Measurements from ENCODE around the gene MCCD1.

Gene MCCD1

GRCh38 chr6:31525932-31526591, 2.7 kb upstream of the MCCD1 start:
- no peak for DNase-seq (ENCODE audit: low read depth in 1 of 2, low spot score in 1 of 2)
- in situ Hi-C loops (cut with HindIII; ENCODE audit: low pct_unique_long_range_greater_than_20kb, low sequenced_read_pairs), result no loop called here

GRCh38 chr6:31528307-31528777, 420 bp upstream of the MCCD1 start:
- no peak for DNase-seq (ENCODE audit: low read depth in 1 of 2, low spot score in 1 of 2)
- TF ChIP-seq JUND (IDR thresholded peaks at IDR 0.05; ENCODE audit: low read depth), result no peak
- in situ Hi-C loops (cut with HindIII; ENCODE audit: low pct_unique_long_range_greater_than_20kb, low sequenced_read_pairs), result no loop called here

More at GRCh38 chr6:31525932-31526591, 2.7 kb upstream of the MCCD1 start:
- no peak for TF ChIP-seq JUND (IDR thresholded peaks at IDR 0.05; ENCODE audit: low read depth)

DNA sequence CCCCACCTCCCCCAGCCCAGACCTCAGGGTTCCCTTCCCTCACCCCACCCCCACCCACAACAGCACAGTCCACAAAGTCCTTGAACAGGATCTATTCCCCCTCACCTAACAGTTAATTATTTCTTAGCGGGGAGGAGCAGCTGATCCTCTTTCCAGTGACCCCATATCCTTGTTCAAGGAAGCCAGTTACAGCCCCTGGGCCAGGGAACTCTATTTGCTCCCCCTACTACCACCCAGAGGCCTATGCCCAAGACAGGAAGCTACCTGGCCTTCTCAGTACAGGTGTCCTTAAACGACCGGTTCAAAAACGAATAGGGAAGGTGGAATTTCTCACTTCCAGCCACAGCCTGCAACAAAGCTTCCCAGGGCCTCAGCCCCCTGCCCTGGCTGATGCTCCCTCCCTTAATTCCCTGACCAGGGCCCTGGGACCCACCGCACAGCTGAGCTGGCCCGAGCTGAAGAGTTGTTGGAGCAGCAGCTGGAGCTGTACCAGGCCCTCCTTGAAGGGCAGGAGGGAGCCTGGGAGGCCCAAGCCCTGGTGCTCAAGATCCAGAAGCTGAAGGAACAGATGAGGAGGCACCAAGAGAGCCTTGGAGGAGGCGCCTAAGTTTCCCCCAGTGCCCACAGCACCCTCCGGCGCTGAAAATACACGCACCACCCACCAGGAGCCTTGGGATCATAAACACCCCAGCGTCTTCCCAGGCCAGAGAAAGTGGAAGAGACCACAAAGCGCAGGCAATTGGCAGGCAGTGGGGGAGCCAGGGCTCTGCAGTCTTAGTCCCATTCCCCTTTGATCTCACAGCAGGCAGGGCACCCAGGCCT, 778 bp downstream of the MCCD1 start:
- in situ Hi-C loops (cut with HindIII; ENCODE audit: low pct_unique_long_range_greater_than_20kb, low sequenced_read_pairs), result no loop called here
- no peak for DNase-seq (ENCODE audit: low read depth in 1 of 2, low spot score in 1 of 2)
- TF ChIP-seq JUND (IDR thresholded peaks at IDR 0.05; ENCODE audit: low read depth), result no peak

DNA sequence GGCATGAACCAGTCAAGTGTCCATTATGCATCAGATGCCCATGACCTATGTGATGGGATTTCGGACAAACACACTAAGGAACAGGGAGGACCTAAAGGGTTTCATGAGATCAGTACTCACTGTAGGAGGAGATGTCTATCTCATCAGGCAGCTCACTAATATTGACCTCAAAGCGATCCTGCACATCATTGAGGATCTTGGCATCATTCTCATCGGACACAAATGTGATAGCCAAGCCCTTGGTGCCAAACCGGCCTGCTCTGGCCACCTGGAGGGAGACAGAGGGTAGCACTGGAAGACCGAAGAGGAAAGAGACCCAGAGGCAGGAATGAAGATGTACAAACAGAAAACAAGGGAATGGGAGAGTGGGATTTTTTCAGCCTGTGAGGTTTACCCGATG, 1.9 kb downstream of the MCCD1 start:
- in situ Hi-C loops (cut with HindIII; ENCODE audit: low pct_unique_long_range_greater_than_20kb, low sequenced_read_pairs), result no loop called here
- no peak for TF ChIP-seq JUND (IDR thresholded peaks at IDR 0.05; ENCODE audit: low read depth)
- no peak for DNase-seq (ENCODE audit: low read depth in 1 of 2, low spot score in 1 of 2)

DNA sequence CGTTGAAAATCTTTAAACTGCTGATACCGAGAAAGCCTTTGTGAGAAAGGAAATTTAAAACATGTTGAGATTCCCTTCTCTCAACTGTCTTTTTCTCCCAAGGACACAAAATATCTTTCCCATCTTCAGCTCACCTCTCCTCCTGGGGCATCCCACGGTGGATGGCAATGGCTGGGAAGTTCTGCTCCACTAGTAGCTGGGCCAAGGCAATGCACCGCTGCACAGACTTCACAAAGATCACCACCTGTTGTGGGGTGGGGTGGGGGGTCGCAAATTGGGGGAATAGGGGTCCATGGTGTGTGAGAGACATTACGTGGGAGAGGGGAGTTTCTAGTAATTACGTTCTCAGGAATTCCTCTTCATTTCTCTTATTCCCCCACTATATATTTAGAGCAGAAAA, 2.4 kb downstream of the MCCD1 start:
- in situ Hi-C loops (cut with HindIII; ENCODE audit: low pct_unique_long_range_greater_than_20kb, low sequenced_read_pairs), result no loop called here
- no peak for DNase-seq (ENCODE audit: low read depth in 1 of 2, low spot score in 1 of 2)
- no peak for TF ChIP-seq JUND (IDR thresholded peaks at IDR 0.05; ENCODE audit: low read depth)

DNA sequence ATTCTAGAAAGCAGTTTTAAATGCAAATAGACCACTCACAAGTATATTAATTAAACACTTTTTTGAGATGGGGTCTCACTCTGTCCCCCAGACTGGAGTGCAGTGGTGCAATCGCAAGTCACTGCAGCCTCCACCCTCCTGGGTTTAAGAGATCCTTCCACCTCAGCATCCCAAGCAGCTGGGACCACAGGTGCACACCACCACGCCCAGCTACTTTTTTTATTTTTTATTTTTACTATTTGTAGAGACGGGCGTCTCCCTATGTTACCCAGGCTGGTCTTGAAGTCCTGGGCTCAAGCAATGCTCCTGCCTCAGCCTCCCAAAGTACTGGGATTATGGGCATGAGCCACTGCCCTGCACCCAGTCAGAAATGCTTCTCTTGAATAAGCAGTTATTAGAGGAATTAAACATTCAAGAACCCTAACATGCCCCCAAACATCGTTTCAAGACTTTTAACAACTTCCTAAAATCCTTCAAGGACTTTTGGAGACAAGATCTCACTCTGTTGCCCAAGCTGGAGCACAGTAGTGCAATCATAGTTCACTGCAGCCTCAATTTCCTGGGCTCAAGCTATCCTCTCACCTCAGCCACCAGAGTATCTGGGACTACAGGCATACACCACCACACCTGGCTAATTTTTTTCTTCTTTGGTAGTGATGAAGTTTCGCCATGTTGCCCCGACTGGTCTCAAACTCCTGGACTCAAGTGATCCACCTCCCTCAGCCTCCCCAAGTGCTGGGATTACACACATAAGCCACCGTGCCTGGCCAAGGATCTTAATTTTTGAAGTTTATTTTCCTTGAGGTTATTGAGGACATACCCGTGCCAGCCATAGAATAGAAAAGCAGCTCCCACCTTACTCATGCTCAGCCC, 3.2 kb downstream of the MCCD1 start:
- in situ Hi-C loops (cut with HindIII; ENCODE audit: low pct_unique_long_range_greater_than_20kb, low sequenced_read_pairs), result no loop called here
- no peak for TF ChIP-seq JUND (IDR thresholded peaks at IDR 0.05; ENCODE audit: low read depth)
- no peak for DNase-seq (ENCODE audit: low read depth in 1 of 2, low spot score in 1 of 2)

GRCh38 chr6:31532644-31533454, 4.1 kb downstream of the MCCD1 start:
- TF ChIP-seq JUND (IDR thresholded peaks at IDR 0.05; ENCODE audit: low read depth), result no peak
- in situ Hi-C loops (cut with HindIII; ENCODE audit: low pct_unique_long_range_greater_than_20kb, low sequenced_read_pairs), result no loop called here
- no peak for DNase-seq (ENCODE audit: low read depth in 1 of 2, low spot score in 1 of 2)

DNA sequence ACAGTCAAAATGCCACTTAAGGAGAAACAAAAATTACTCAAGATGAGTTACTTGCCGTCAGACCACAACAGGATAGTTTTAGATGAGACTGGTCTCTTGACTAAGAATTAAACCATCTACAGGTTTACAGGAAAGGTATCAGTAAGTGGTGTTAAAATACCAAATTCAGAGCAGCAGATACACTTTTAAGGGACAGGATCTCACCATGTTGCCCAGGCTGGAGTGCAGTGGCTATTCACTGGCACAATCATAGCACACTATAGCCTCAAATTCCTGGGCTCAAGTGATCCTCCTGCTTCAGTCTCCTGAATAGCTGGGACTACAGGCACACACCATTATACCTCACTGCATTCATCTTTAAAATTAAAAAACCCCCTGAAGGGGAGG, 4.7 kb downstream of the MCCD1 start:
- in situ Hi-C loops (cut with HindIII; ENCODE audit: low pct_unique_long_range_greater_than_20kb, low sequenced_read_pairs), result no loop called here
- TF ChIP-seq JUND (IDR thresholded peaks at IDR 0.05; ENCODE audit: low read depth), result no peak
- no peak for DNase-seq (ENCODE audit: low read depth in 1 of 2, low spot score in 1 of 2)

DNA sequence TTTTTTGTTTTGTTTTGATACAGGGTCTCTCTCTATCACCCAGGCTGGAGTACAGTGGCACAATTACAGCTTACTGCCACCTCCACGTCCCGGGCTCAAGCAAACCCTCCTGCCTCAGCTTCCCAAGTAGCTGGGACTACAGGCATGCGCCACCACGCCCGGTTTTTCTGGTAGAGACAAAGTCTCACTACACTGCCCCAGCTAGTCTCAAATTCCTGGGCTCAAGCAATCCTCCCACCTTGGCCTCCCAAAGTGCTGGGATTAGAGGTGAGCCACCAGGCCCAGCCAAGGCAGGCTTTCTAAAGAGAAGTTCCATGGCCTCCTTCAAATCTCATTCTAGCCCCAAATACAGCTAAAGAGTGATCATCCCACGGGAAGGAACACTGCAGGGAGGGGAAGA, 5.2 kb downstream of the MCCD1 start:
- DNase-seq (ENCODE audit: low read depth in 1 of 2, low spot score in 1 of 2), result no peak
- in situ Hi-C loops (cut with HindIII; ENCODE audit: low pct_unique_long_range_greater_than_20kb, low sequenced_read_pairs), result no loop called here
- TF ChIP-seq JUND (IDR thresholded peaks at IDR 0.05; ENCODE audit: low read depth), result no peak

- in situ Hi-C loops (cut with HindIII; ENCODE audit: low pct_unique_long_range_greater_than_20kb, low sequenced_read_pairs), result no loop called here
- no peak for TF ChIP-seq JUND (IDR thresholded peaks at IDR 0.05; ENCODE audit: low read depth)
- DNase-seq (ENCODE audit: low read depth in 1 of 2, low spot score in 1 of 2), result no peak
Measured at GRCh38 chr6:31534521-31535040, 5.8 kb downstream of the MCCD1 start.

GRCh38 chr6:31535538-31536324, 7.0 kb downstream of the MCCD1 start:
- in situ Hi-C loops (cut with HindIII; ENCODE audit: low pct_unique_long_range_greater_than_20kb, low sequenced_read_pairs), result no loop called here
- DNase-seq (ENCODE audit: low read depth in 1 of 2, low spot score in 1 of 2), result no peak
- no peak for TF ChIP-seq JUND (IDR thresholded peaks at IDR 0.05; ENCODE audit: low read depth)
